Gastrocnemius medialis (tissue), 4 donors: ENCODE data around the gene EEPD1.
"Not testable (repeated sequence)": the region's sequence is repeated elsewhere in the genome, so short reads cannot be mapped to it uniquely, and the experiment has no call there.

Source experiments
- CTCF ChIP-seq, 5 experiments: fragments of 450-650 bp in 3 of 5; fragments of 200-600 bp in 2 of 5; sonication (generic) in 2 of 5; IDR thresholded peaks in 4 of 5; conservative IDR thresholded peaks in 1 of 5; 1 replicate in 4 of 5; 2 replicates in 1 of 5; pipeline ENCODE4 v1.5.1; 2016 to 2019; ENCODE audit warnings: antibody characterized with exemption in 5 of 5, mild to moderate bottlenecking in 3 of 5, moderate library complexity in 3 of 5
- POLR2A ChIP-seq, 2 donors: fragments of 450-650 bp; IDR thresholded peaks; one replicate each; pipeline ENCODE4 v1.6.1; 2017; ENCODE audit warnings: antibody characterized with exemption in 2 of 2, mild to moderate bottlenecking in 2 of 2, moderate library complexity in 2 of 2

GRCh38 chr7:36244001-36244400 lies 90.9 kb downstream of the EEPD1 start:
- not testable (repeated sequence) for TF ChIP-seq POLR2A (IDR thresholded peaks at IDR 0.05); CTCF (IDR thresholded peaks at IDR 0.05 in 4 of 5, conservative IDR thresholded peaks at IDR 0.05 in 1 of 5)
